GM18870 (cell line): ENCODE measurements around the gene SV2C.
A peak's percentile ranks its signal among the peaks of the same experiment; 100 is the strongest.

Experiments
- ATAC-seq: cut with Tn5 transposase; IDR thresholded peaks from one replicate; pipeline ENCODE4 v1.9.1; 2021; ENCODE audit warnings: moderate library complexity; ENCODE audit not compliant: unreplicated experiment

Gene SV2C

GRCh38 chr5:76245590-76245989, 162.4 kb downstream of the SV2C start:
- ATAC-seq, result no peak

GRCh38 chr5:76249621-76250020, 166.4 kb downstream of the SV2C start:
- ATAC-seq, result no peak

- no peak for ATAC-seq
These were observed 167.3 kb downstream of the SV2C start for GRCh38 chr5:76250463-76250862.

- no peak for ATAC-seq
These were observed 168.5 kb downstream of the SV2C start for GRCh38 chr5:76251656-76252055.

- no peak for ATAC-seq
These were observed 169.3 kb downstream of the SV2C start for GRCh38 chr5:76252437-76252836.

GRCh38 chr5:76256116-76256889, 173.1 kb downstream of the SV2C start:
- ATAC-seq, result peak; percentile 55

- no peak for ATAC-seq
These were observed 174.1 kb downstream of the SV2C start for GRCh38 chr5:76257225-76257833.

- no peak for ATAC-seq
These were observed 174.7 kb downstream of the SV2C start for GRCh38 chr5:76257897-76258296.

- ATAC-seq, result no peak
These were observed 181.5 kb downstream of the SV2C start for GRCh38 chr5:76264681-76265080.

- ATAC-seq, result no peak
These were observed 186.2 kb downstream of the SV2C start for GRCh38 chr5:76269259-76269931.

- ATAC-seq, result no peak
These were observed 186.9 kb downstream of the SV2C start for GRCh38 chr5:76269932-76270610.

GRCh38 chr5:76271836-76272235, 188.7 kb downstream of the SV2C start:
- no peak for ATAC-seq

- no peak for ATAC-seq
These were observed 190.2 kb downstream of the SV2C start for GRCh38 chr5:76273206-76273885.

GRCh38 chr5:76274571-76274970, 191.4 kb downstream of the SV2C start:
- no peak for ATAC-seq

- no peak for ATAC-seq
These were observed 194.6 kb downstream of the SV2C start for GRCh38 chr5:76277736-76278135.

GRCh38 chr5:76278261-76278789, 195.1 kb downstream of the SV2C start:
- ATAC-seq, result no peak

GRCh38 chr5:76280494-76280893, 197.3 kb downstream of the SV2C start:
- ATAC-seq, result no peak

- ATAC-seq, result no peak
These were observed 200.5 kb downstream of the SV2C start for GRCh38 chr5:76283670-76284069.

- ATAC-seq, result no peak
These were observed 206.5 kb downstream of the SV2C start for GRCh38 chr5:76289692-76290091.

GRCh38 chr5:76290321-76290757, 207.2 kb downstream of the SV2C start:
- ATAC-seq, result no peak
